Suprapubic skin (tissue), 4 donors: Measurements from ENCODE around the gene C3. TPM values are rescaled to one million over a fixed set of nuclear protein-coding genes. Genes with fewer than 3 reads are reported as not detected.
"Not testable (repeated sequence)": the region's sequence is repeated elsewhere in the genome, so short reads cannot be mapped to it uniquely, and the experiment has no call there.

ENCODE experiments used
- DNase-seq, 2 donors: peaks; one replicate each; pipeline ENCODE4 v3.0.0-alpha.2; 2019; ENCODE audit warnings: low spot score in 2 of 2
- H3K27ac ChIP-seq: fragments of 200-600 bp; sonication (generic); one replicate; pipeline ENCODE4 v1.5.1; 2019
- H3K27me3 ChIP-seq: fragments of 200-600 bp; sonication (generic); one replicate; pipeline ENCODE4 v1.5.1; 2019
- H3K36me3 ChIP-seq: fragments of 200-600 bp; sonication (generic); one replicate; pipeline ENCODE4 v1.5.1; 2019
- H3K4me1 ChIP-seq: fragments of 200-600 bp; sonication (generic); one replicate; pipeline ENCODE4 v1.5.1; 2019
- H3K4me3 ChIP-seq: fragments of 200-600 bp; sonication (generic); one replicate; pipeline ENCODE4 v1.5.1; 2019; ENCODE audit warnings: mild to moderate bottlenecking
- H3K9me3 ChIP-seq: fragments of 200-600 bp; sonication (generic); one replicate; pipeline ENCODE4 v1.5.1; 2019
- CTCF ChIP-seq, 2 donors: fragments of 200-600 bp in 1 of 2; fragments of 450-650 bp in 1 of 2; sonication (generic) in 1 of 2; IDR thresholded peaks; one replicate each; pipeline ENCODE4 v1.5.1; 2016 to 2019; ENCODE audit warnings: antibody characterized with exemption in 2 of 2, mild to moderate bottlenecking in 1 of 2, moderate library complexity in 1 of 2
- EP300 ChIP-seq: sonication (generic); formaldehyde crosslinking; IDR thresholded peaks from one replicate; pipeline ENCODE4 v1.6.1; 2017; ENCODE audit warnings: antibody characterized with exemption
- POLR2A ChIP-seq, 2 donors: fragments of 450-650 bp; IDR thresholded peaks; one replicate each; pipeline ENCODE4 v1.6.1; 2017; ENCODE audit warnings: antibody characterized with exemption in 2 of 2, mild to moderate bottlenecking in 2 of 2, moderate library complexity in 2 of 2
- POLR2AphosphoS5 ChIP-seq, 3 donors: sonication (generic); formaldehyde crosslinking; IDR thresholded peaks; one replicate each; pipeline ENCODE4 v1.6.1; 2017; ENCODE audit warnings: antibody characterized with exemption in 3 of 3
- WGBS: methylation state at CpG from one replicate; pipeline ENCODE4 v1.1.5; 2018; 5-methylcytosine and 5-hydroxymethylcytosine counted together
- total RNA-seq, 4 donors: library from RNA; depleted of rRNA; stranded (reverse); fragments of >200 nt; gene quantifications; one replicate each; pipeline ENCODE4 v1.1.0, GENCODE V29; 2016

Gene C3
- total RNA-seq, 4 donors from 2014 or later: 55.3 to 109 (median 86.8) TPM

GRCh38 chr19:6709549-6709948 is 10.9 kb downstream of the C3 start:
- H3K27me3 ChIP-seq: peaks cover 30% of the 10 kb centered on the region
- H3K9me3 ChIP-seq: no peaks in the 10 kb centered on the region
- H3K4me1 ChIP-seq: peaks cover 4% of the 10 kb centered on the region
- WGBS: 55% methylated on average over 14 of the region's 14 CpGs
- TF ChIP-seq POLR2A (IDR thresholded peaks at IDR 0.05) (no peak), EP300 (no peak), POLR2AphosphoS5 (IDR thresholded peaks at IDR 0.05) (no peak), CTCF (IDR thresholded peaks at IDR 0.05) (no peak)
- no peak overlapping the region for H3K4me3 ChIP-seq
- peak in 1 of 2 donors; percentile 52 for DNase-seq
- H3K36me3 ChIP-seq: no peaks in the 10 kb centered on the region
- no peak overlapping the region for H3K27ac ChIP-seq

GRCh38 chr19:6708913-6709312 is 11.5 kb downstream of the C3 start:
- not testable (repeated sequence) for H3K9me3 ChIP-seq, H3K27ac ChIP-seq, H3K4me1 ChIP-seq, H3K36me3 ChIP-seq, H3K4me3 ChIP-seq
- peak in 1 of 2 donors; percentile 36 for DNase-seq
- peaks cover 30% of the 10 kb centered on the region for H3K27me3 ChIP-seq
- WGBS: 89% methylated on average over 12 of the region's 12 CpGs

- H3K4me3 ChIP-seq: no peak overlapping the region
- no peaks in the 10 kb centered on the region for H3K9me3 ChIP-seq
- no peak for DNase-seq
- TF ChIP-seq CTCF (IDR thresholded peaks at IDR 0.05) (no peak), POLR2AphosphoS5 (IDR thresholded peaks at IDR 0.05) (no peak), EP300 (no peak), POLR2A (IDR thresholded peaks at IDR 0.05) (no peak)
- no peak overlapping the region for H3K27ac ChIP-seq
- H3K36me3 ChIP-seq: no peaks in the 10 kb centered on the region
- H3K27me3 ChIP-seq: peaks cover 30% of the 10 kb centered on the region
- peaks cover 4% of the 10 kb centered on the region for H3K4me1 ChIP-seq
- 81% methylated on average over 3 of the region's 3 CpGs for WGBS
Observed at GRCh38 chr19:6708346-6708745, 12.1 kb downstream of the C3 start.

- H3K27me3 ChIP-seq: peaks cover 30% of the 10 kb centered on the region
- 90% methylated on average over 11 of the region's 16 CpGs for WGBS
Observed at GRCh38 chr19:6707658-6708018, 12.8 kb downstream of the C3 start.

GRCh38 chr19:6707011-6707657 is 13.3 kb downstream of the C3 start:
- H3K27me3 ChIP-seq: peaks cover 30% of the 10 kb centered on the region
- 85% methylated on average over 26 of the region's 44 CpGs for WGBS

More at GRCh38 chr19:6707658-6708018, 12.8 kb downstream of the C3 start:
- TF ChIP-seq EP300 (no peak), CTCF (IDR thresholded peaks at IDR 0.05) (no peak), POLR2A (IDR thresholded peaks at IDR 0.05) (no peak), POLR2AphosphoS5 (IDR thresholded peaks at IDR 0.05) (no peak)
- H3K27ac ChIP-seq: no peak overlapping the region
- no peaks in the 10 kb centered on the region for H3K36me3 ChIP-seq
- H3K9me3 ChIP-seq: no peaks in the 10 kb centered on the region
- H3K4me1 ChIP-seq: peaks cover 4% of the 10 kb centered on the region
- no peak for DNase-seq
- no peak overlapping the region for H3K4me3 ChIP-seq

More at GRCh38 chr19:6707011-6707657, 13.3 kb downstream of the C3 start:
- Histone ChIP-seq H3K4me1 (peaks cover 4% of the 10 kb centered on the region), H3K27ac (no peak overlapping the region), H3K4me3 (no peak overlapping the region), H3K9me3 (no peaks in the 10 kb centered on the region), H3K36me3 (no peaks in the 10 kb centered on the region)
- no peak for DNase-seq
- TF ChIP-seq EP300 (no peak), POLR2A (IDR thresholded peaks at IDR 0.05) (no peak), CTCF (IDR thresholded peaks at IDR 0.05) (no peak), POLR2AphosphoS5 (IDR thresholded peaks at IDR 0.05) (no peak)
